Activated CD4-positive, alpha-beta T cell treated with anti-CD3 and anti-CD28 coated beads for 1 hour (primary cell): ENCODE measurements around the gene KRT2.

Source experiments
- DNase-seq: peaks from one replicate; pipeline ENCODE4 v3.0.0-alpha.2; 2020

KRT2 gene

DNA sequence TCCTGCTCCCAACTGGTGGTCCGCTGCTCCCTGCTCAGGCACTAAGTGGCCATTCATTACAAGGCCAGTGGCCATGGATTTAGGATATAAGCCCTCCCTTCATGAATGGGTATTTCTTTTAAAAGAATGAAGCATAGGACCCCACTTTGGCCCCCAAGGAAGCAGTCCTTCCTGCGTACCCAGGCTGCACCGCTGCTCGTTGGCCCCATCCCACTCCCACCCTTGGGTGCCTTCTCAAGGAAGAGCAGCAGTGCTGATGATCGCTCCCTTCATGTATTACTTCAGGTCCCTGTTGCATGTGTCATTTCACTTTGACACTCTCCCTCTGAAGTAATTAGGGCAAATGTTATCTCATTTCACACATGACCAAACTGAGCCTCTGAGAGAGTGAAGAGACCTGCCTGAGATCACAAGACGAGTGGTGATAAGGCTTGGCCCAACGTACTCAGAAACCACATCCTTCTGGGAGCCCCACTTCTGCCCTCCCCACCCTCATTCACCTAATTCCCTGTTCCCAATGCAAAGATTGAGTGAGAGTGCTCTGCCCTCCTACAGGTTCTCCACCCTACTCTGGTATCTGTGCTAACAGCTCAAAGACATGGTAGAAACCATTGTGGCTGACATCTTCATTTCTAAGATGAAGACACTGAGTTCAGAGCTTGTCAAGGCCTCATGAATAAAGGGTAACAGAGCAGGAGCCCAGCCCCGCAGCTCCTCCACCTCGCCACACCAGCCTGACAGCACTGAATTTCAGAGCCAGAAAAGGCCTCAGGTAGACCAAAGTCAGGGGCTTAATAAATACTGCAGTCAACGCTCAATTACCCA lies 10.3 kb upstream of the KRT2 start:
- no peak for DNase-seq

DNA sequence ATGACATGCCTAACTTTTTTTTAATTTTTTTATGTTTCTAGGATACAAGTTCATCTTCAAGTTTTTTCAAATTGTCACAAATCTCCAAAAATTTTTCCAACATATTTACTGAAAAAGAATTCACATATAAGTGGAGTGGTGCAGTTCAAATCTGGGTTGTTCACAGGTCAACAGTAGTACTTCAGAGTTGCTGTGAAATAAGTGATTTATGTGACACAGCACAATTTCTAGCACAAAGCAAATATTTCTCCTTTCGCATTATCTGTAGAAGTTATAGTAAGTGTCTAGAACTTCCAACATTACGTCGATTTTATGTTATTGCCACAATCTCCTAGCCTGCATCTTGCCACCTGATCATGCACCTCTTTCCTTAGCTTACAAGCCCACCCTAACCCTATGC lies 9.7 kb upstream of the KRT2 start:
- DNase-seq: no peak

GRCh38 chr12:52660934-52661499 lies 9.0 kb upstream of the KRT2 start:
- DNase-seq: no peak

DNA sequence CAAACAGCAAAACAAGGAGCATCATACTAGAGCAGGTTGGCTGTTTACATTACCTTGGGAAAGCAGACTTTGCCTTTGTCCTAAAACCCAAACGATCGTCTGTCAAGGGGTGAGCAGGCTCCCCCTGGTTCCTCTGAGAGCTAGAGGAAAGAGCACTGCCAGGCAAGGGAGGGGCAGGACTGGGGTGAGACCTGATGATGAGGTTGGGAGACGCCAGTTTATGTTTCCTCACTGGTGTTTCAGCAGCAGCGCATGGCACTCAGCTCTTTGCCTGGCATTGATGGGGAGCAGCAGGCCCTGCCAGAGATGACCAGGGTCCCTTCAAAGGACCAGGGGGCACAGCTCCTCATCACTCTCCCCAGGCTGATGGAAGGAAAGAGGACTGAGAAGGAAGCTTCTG lies 7.9 kb upstream of the KRT2 start:
- DNase-seq: no peak

DNA sequence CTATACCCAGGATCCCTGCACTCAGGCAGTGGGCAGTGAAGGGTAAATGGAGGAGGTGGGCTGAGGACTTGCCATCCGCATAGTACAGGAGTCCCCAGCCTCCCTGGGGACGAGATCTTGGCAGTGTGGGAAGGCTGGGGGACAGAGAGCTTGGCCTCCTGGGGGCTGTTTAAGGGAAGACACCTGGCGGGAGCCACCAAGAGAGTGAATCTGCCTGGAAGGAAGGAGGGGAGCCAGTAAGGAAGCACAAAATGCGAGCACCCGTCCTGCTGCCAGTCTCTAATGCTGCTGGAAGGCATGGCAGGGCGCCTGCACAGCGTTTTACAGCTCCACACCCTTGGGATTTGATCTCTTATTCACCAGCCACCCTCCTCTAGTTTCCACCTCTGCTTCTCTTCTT lies 7.4 kb upstream of the KRT2 start:
- DNase-seq: no peak

- DNase-seq: no peak
Measured at GRCh38 chr12:52658196-52658595, 6.2 kb upstream of the KRT2 start.

GRCh38 chr12:52657250-52657902 lies 5.4 kb upstream of the KRT2 start:
- no peak for DNase-seq

DNA sequence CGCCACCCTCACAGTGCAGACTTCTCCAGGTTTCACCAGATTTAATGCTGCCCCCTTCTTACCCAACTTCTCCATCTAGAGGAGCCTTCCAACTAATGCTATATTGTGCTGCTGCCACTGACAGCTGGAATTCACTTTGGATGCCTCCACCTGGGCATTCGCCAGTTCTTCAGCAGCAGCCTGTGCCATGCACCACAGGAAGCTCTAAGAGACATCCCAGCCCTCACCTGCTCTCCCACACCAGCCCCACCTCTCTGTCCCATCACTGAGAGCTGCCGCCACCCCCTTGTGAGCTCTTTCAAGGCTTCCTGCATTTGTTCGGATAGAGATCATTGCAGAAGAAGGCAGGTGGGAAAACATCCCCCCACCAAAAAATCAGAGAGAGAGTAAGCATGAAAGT lies 4.6 kb upstream of the KRT2 start:
- no peak for DNase-seq

DNA sequence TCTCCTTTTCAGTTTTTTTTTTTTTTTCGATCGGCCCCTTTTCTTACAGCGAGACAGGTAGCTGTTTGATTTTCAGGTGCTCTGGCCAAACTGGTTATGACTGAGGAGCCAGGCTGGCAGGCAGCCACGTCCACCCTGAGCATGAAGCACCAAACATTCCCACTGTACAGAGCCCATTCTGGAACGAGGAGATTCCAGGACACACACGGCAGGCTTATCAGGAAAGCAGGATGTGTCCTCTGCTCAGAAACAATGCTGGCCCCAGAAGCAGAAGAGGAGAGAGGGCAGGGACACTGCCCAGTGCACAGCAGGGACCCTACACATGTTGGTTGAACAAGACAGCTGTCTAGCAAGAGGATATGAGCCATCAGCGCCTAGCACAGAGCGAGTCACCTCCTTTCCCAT lies 3.7 kb upstream of the KRT2 start:
- DNase-seq: no peak

DNA sequence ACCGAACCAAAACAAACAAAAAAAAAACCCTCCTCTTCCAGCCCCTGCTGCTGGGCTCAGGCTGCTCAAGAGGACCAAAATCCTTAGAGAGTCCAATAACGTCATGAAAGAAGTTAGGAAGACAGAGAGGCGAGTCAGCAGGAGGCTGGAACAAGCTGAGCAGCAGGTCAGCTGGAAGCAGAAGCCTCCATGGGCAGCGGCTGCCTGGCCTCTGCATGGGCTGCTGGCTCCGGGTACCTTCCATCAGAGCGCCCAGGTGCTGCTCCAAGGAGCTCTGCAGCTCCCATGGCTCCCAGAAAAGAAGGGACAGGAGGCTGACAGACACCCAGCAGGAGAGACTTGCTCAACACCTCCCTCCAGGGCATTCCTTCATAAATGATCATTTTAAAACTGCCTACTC lies 3.2 kb upstream of the KRT2 start:
- no peak for DNase-seq

DNA sequence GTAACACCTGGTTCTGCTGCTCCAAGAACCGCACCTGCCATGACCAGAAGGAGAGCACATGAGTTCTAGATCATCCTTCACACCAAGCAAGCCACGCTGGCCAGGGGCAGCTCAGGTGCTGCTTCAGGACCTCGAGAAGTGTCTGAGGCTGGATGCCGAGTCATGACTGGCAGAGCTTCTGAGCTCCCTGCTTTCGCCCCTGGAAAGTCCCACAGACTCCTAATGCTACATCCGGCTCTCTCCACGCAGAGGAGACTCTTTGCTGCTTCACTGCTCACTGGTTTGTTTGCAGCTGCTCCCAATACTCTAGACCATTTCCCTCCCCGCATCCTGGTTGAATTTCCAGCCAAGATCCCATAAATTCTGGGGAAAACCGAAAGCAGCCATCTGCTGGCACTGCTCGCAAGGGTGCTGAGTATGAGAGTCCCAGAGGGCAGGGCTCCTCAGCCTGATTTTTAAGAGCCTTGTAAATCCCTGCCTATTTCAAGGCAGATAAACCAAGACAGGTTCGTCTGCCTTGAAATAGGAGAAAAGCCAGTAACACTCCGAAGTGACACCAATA lies 1.4 kb downstream of the KRT2 start:
- no peak for DNase-seq

DNA sequence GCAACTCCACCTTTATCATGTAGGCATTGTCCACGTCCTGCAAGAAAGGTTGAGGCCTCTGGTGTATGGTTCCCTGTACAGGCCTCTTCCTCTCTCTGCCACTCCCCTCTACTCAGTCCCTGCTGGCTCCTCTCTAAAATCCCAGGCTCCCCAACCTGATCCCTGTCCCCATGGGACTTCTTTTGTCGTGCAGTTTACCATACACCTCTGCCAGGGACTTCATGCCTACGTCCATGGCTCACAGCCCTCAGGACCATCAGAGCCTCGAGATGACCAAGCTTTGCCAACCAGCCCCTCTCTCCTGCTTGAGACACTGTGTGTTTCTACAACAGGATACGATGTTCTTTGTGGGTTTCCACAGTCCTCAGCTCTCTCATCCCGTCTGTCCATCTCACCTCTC lies 2.9 kb downstream of the KRT2 start:
- DNase-seq: no peak

GRCh38 chr12:52648012-52648550 lies 3.9 kb downstream of the KRT2 start:
- DNase-seq: no peak

GRCh38 chr12:52647601-52648000 lies 4.4 kb downstream of the KRT2 start:
- no peak for DNase-seq

DNA sequence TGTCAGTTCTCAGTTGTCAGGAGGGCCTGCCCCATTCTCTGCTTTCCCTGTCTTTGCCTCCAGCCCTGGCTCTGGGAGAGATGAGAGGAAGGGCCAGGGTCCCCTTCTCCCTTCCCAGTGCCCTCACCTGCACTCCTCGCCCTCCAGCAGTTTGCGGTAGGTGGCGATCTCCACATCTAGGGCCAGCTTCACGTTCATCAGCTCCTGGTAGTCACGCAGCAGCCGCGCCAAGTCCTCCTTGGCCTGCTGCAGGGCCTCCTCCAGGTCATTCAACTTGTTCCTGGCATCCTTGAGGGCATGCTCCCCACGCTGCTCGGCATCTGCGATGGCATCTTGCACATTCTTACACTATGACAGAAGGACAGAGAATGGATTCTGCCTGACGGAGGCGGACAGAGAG lies 5.4 kb downstream of the KRT2 start:
- DNase-seq: no peak

DNA sequence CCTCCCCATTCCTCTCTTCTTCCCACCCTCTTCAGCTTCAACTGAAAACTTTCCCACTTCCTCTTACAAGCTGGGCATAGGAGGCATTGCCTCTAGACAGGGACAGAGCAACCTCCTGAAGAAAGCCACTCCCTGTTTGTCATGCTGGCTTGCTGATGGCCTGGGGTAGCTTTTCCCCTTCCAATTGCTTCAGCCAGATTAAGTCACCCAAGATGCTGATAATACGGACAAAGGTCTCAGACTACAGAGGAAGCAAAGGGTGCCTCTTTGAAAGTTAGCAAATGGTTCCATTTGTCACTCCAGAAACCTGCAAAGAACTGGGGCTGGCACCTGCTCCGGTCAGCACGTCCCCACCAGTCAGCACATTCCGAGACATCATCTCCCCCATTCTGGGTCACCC lies 6.0 kb downstream of the KRT2 start:
- DNase-seq: no peak

DNA sequence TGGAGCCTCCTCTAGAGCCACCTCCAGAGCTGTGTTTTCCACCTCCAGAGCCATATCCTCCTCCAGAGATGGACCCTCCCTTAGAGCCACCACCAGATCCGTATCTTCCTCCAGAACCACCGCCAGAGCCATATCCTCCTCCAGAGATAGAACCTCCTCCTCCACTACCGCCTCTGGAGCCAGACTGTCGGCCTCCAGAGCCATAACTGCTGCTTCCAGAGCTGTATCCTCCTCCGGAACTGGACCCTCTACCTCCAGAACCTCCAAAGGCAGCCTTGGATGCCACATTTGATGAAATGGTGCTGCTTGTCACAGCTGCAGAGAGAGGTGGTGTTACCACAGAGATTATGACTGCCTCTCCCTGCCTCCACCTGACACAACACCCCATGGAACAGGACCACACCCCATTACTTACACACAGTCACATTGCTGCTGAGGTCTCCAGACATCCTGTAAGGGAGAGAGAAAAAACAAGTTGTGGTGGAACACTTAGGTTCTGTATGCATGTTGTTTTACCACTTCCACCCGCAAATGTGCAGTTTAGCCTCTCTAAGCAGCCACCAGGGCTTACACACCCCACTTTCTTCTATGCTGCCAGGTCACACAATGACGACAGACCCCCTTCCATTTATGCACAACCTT lies 6.8 kb downstream of the KRT2 start:
- DNase-seq: no peak

- no peak for DNase-seq
Measured at GRCh38 chr12:52644078-52644415, 8.0 kb downstream of the KRT2 start.

DNA sequence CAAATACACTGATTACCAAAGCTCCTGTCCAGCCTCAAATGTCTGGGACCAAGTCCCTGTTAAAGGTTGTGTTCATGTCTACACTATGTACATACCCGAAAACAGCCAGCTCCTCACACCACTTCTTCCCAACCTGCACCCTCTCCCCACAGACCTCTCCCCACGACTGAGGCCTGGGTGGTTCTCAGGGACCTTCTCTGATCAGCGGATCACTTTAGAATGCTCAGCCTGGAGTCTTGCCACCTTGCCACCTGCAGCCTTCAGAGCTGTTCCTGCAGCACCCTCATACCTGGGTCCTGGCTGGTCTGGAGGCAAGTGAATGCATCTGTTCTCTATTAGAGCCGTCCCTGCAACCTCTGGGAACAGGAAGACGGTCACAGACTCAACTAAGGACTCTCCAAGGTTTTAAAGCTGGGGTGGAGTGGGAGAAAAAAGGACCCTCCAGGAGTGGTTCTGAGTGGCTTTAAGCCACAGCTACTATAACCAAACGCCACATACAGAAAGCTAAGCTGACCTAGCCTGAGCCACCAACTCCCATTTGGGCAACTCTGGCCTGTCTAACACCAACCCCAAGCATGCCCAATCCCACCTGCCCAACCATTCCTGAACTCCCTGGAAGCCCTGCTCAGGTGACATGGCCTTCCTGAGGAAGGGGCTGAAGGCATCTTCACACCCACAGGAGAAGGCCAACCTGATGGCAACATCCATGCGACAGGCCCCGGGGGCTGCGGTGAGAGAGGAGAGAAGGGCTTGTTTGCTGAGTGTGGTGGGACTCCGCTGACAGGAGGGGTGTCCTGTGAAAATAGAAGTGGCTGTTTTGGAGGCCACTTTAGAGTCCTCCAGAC lies 8.6 kb downstream of the KRT2 start:
- DNase-seq: no peak

DNA sequence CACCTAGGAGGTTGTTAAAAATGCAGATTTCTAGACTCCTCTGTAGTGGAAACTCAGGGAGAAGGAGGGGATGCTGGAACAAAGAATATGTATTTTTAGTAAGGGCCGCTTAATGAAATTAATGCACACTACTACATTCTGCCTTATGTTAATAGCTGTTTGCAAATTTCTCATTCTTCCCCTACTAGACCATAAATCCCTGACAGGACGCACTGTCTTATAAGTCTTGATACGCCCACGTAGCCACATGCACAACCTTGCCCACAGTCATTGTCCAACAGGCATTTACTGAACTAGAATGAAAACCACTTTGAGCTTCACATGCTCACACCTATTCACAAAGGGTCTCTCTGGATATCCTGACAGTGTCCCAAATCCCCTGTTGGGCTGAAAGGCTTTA lies 10.5 kb downstream of the KRT2 start:
- DNase-seq: no peak

DNA sequence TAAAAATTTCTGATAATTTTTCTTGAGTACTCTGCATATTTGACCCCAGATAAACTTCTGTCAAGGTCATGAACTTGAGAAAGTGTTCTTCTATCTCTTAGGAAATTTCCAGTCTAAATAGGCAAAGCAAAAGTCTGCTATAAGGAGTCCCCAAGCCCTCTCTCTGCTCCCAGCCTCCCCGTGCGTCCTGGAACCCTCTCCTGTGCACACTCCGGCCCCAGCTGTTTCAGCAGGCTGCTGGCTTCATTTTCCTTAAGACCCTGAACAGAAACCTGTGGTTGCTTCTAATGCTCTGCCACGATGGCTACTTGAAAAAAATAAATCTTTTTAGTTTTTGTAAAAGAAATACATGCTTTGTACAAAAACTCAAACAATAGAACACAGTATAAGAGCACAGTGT lies 14.7 kb downstream of the KRT2 start:
- DNase-seq: no peak

- no peak for DNase-seq
Measured at GRCh38 chr12:52636592-52637258, 15.3 kb downstream of the KRT2 start.
